Smooth muscle cell (in vitro differentiated cells): Measurements from ENCODE around the gene CADM1. TPM values are rescaled to one million over a fixed set of nuclear protein-coding genes. Genes with fewer than 3 reads are reported as not detected.
A peak's percentile ranks its signal among the peaks of the same experiment; 100 is the strongest.

Source experiments
- DNase-seq: peaks from one replicate; lab custom pipeline; 2025; ENCODE audit not compliant: unreplicated experiment; lab: John Stamatoyannopoulos, UW
- H2AFZ ChIP-seq: fragments of 200-600 bp; sonication (generic); 2 replicates; pipeline ENCODE4 v1.6.0; 2016; ENCODE audit warnings: antibody characterized with exemption, low read depth, mild to moderate bottlenecking
- H3F3A ChIP-seq: fragments of 200-600 bp; sonication (generic); 2 replicates; pipeline ENCODE4 v1.6.0; 2017; ENCODE audit warnings: antibody characterized with exemption, low read depth
- H3K27ac ChIP-seq: fragments of 200-600 bp; sonication (generic); 2 replicates; pipeline ENCODE4 v1.5.1; 2016; ENCODE audit warnings: low read depth, mild to moderate bottlenecking
- H3K27me3 ChIP-seq: fragments of 200-600 bp; sonication (generic); 2 replicates; pipeline ENCODE4 v1.6.1; 2016; ENCODE audit warnings: low read depth, mild to moderate bottlenecking
- H3K36me3 ChIP-seq: fragments of 200-600 bp; sonication (generic); 2 replicates; pipeline ENCODE4 v1.5.1; 2016; ENCODE audit warnings: low read depth
- H3K4me1 ChIP-seq: fragments of 200-600 bp; sonication (generic); 2 replicates; pipeline ENCODE4 v1.5.1; 2016; ENCODE audit warnings: low read depth
- H3K4me2 ChIP-seq: fragments of 200-600 bp; sonication (generic); 2 replicates; pipeline ENCODE4 v1.6.0; 2016; ENCODE audit warnings: mild to moderate bottlenecking
- H3K4me3 ChIP-seq: fragments of 200-600 bp; sonication (generic); 2 replicates; pipeline ENCODE4 v1.5.1; 2016; ENCODE audit warnings: mild to moderate bottlenecking
- H3K79me2 ChIP-seq: fragments of 200-600 bp; sonication (generic); 2 replicates; pipeline ENCODE4 v1.6.0; 2016; ENCODE audit warnings: low read depth, mild to moderate bottlenecking
- H3K9ac ChIP-seq: fragments of 200-600 bp; sonication (generic); 2 replicates; pipeline ENCODE4 v1.6.0; 2016; ENCODE audit warnings: low read depth
- H3K9me3 ChIP-seq: fragments of 200-600 bp; sonication (generic); replicated peaks from 2 replicates; pipeline ENCODE4 v1.5.1; 2016; ENCODE audit warnings: low read depth
- H4K20me1 ChIP-seq: fragments of 200-600 bp; sonication (generic); 2 replicates; pipeline ENCODE4 v1.6.0; 2016; ENCODE audit warnings: low read depth
- CTCF ChIP-seq: fragments of 200-600 bp; sonication (generic); IDR thresholded peaks from 2 replicates; pipeline ENCODE4 v1.5.1; 2017; ENCODE audit warnings: borderline replicate concordance, mild to moderate bottlenecking, antibody characterized with exemption; ENCODE audit not compliant: insufficient read depth, poor library complexity, severe bottlenecking
- WGBS: methylation state at CpG from one replicate; pipeline ENCODE4 v1.1.7; 2016; ENCODE audit warnings: low lambda C conversion rate; 5-methylcytosine and 5-hydroxymethylcytosine counted together
- polyA plus RNA-seq: library from polyadenylated mRNA; unstranded; fragments of >200 nt; fragmentation: Nextera tagmentation; extraction: Ambion mirVana; gene quantifications from 2 replicates; pipeline ENCODE4 v1.2.1, GENCODE V29; 2016
- total RNA-seq: library from RNA; depleted of rRNA; stranded (reverse); fragments of >200 nt; gene quantifications from 2 replicates; pipeline ENCODE4 v1.2.3, GENCODE V29; 2014

CADM1 gene
- total and polyA plus RNA-seq, 2 experiments from 2014 or later = 158 to 167 TPM

GRCh38 chr11:115304774-115305472 lies 199.3 kb downstream of the CADM1 start:
- WGBS = 86% methylated on average over 6 of the region's 6 CpGs
- Histone ChIP-seq H2AFZ (no peak overlapping the region), H4K20me1 (peaks cover 8% of the 10 kb centered on the region), H3K4me1 (peaks cover 17% of the 10 kb centered on the region), H3K4me2 (peak overlapping the region; percentile 60), H3K4me3 (no peak overlapping the region), H3K9ac (no peak overlapping the region), H3K9me3 (no peaks in the 10 kb centered on the region), H3F3A (peaks cover 5% of the 10 kb centered on the region), H3K36me3 (no peaks in the 10 kb centered on the region), H3K27me3 (no peaks in the 10 kb centered on the region), H3K27ac (peak overlapping the region; percentile 11), H3K79me2 (peaks cover 3% of the 10 kb centered on the region)
- no peak for DNase-seq
- TF ChIP-seq CTCF = no peak

- TF ChIP-seq CTCF = no peak
- H3K9me3 ChIP-seq = no peaks in the 10 kb centered on the region
- WGBS = 47% methylated on average over 2 of the region's 2 CpGs
Measured at GRCh38 chr11:115303929-115304531, 200.2 kb downstream of the CADM1 start.

GRCh38 chr11:115302946-115303703 lies 201.1 kb downstream of the CADM1 start:
- Histone ChIP-seq H2AFZ (no peak overlapping the region), H4K20me1 (peaks cover 8% of the 10 kb centered on the region), H3K27ac (peak overlapping the region; percentile 7), H3K4me3 (no peak overlapping the region), H3K4me1 (peaks cover 17% of the 10 kb centered on the region), H3K9me3 (no peaks in the 10 kb centered on the region), H3K79me2 (no peaks in the 10 kb centered on the region), H3K27me3 (no peaks in the 10 kb centered on the region), H3K4me2 (peak overlapping the region; percentile 43), H3K36me3 (no peaks in the 10 kb centered on the region), H3F3A (peaks cover 5% of the 10 kb centered on the region), H3K9ac (no peak overlapping the region)
- WGBS = 63% methylated on average over 5 of the region's 5 CpGs
- no peak for TF ChIP-seq CTCF
- DNase-seq = no peak

More at GRCh38 chr11:115303929-115304531, 200.2 kb downstream of the CADM1 start:
- H3K79me2 ChIP-seq = peaks cover under 1% of the 10 kb centered on the region
- peaks cover 8% of the 10 kb centered on the region for H4K20me1 ChIP-seq
- H3K36me3 ChIP-seq = no peaks in the 10 kb centered on the region
- no peak overlapping the region for H2AFZ ChIP-seq
- H3K9ac ChIP-seq = no peak overlapping the region
- peaks cover 5% of the 10 kb centered on the region for H3F3A ChIP-seq
- no peaks in the 10 kb centered on the region for H3K27me3 ChIP-seq
- H3K4me2 ChIP-seq = peak overlapping the region; percentile 60
- peak overlapping the region; percentile 7 for H3K27ac ChIP-seq
- no peak for DNase-seq
- H3K4me3 ChIP-seq = no peak overlapping the region
- peaks cover 17% of the 10 kb centered on the region for H3K4me1 ChIP-seq
